HG02884 (cell line): Measurements from ENCODE around the gene DRC3.
"Not testable (repeated sequence)": the region's sequence is repeated elsewhere in the genome, so short reads cannot be mapped to it uniquely, and the experiment has no call there.

Source experiments
- ATAC-seq: cut with Tn5 transposase; IDR thresholded peaks from one replicate; pipeline ENCODE4 v1.9.1; 2021; ENCODE audit warnings: mild to moderate bottlenecking, moderate library complexity; ENCODE audit not compliant: unreplicated experiment

Gene DRC3, protein sequence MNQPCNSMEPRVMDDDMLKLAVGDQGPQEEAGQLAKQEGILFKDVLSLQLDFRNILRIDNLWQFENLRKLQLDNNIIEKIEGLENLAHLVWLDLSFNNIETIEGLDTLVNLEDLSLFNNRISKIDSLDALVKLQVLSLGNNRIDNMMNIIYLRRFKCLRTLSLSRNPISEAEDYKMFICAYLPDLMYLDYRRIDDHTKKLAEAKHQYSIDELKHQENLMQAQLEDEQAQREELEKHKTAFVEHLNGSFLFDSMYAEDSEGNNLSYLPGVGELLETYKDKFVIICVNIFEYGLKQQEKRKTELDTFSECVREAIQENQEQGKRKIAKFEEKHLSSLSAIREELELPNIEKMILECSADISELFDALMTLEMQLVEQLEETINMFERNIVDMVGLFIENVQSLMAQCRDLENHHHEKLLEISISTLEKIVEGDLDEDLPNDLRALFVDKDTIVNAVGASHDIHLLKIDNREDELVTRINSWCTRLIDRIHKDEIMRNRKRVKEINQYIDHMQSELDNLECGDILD

GRCh38 chr17:17972126-17972951 lies at the start of gene DRC3, which contains the start of gene TOM1L2:
TSS of gene DRC3 (plus strand) at chr17:17972862. CDS start at chr17:17977599, 4,737 bp downstream.
TSS of gene TOM1L2 (minus strand) at chr17:17972400. CDS start at chr17:17972313, 87 bp downstream.
- peak; percentile 86 for ATAC-seq

- no peak for ATAC-seq
Observed at GRCh38 chr17:17924131-17924856, 48.4 kb upstream of the DRC3 start.

- ATAC-seq = no peak
Observed at GRCh38 chr17:17924857-17925250, 47.8 kb upstream of the DRC3 start.

- ATAC-seq = no peak
Observed at GRCh38 chr17:17926036-17926435, 46.6 kb upstream of the DRC3 start.

DNA sequence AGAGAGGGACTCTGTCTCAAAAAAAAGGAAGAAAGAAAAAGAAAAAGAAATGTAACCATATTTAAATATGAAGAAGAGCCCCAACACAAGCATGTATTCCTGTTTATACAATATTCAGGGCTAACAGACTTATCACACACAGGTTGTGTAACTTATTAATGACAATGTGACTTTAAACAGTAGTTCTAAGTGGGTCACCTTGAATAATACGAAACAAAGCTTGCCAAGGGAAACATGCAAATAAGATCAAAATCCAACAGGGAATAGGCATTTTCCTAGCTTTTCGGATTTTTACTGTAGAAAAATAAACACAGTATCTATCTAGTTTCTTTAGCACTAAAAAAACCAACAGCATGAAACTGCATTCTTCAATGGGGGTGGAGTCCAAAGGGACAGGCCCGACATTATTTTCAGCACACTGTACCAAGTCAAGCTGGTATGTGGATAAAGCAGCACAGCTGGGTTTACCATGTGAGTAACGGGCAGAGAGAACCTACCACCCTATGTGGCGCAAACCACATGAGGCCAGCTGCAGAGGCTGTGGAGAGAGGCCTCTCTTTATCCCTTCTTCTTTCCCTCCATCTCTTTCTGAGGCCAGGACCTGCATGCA lies 45.7 kb upstream of the DRC3 start:
- no peak for ATAC-seq

DNA sequence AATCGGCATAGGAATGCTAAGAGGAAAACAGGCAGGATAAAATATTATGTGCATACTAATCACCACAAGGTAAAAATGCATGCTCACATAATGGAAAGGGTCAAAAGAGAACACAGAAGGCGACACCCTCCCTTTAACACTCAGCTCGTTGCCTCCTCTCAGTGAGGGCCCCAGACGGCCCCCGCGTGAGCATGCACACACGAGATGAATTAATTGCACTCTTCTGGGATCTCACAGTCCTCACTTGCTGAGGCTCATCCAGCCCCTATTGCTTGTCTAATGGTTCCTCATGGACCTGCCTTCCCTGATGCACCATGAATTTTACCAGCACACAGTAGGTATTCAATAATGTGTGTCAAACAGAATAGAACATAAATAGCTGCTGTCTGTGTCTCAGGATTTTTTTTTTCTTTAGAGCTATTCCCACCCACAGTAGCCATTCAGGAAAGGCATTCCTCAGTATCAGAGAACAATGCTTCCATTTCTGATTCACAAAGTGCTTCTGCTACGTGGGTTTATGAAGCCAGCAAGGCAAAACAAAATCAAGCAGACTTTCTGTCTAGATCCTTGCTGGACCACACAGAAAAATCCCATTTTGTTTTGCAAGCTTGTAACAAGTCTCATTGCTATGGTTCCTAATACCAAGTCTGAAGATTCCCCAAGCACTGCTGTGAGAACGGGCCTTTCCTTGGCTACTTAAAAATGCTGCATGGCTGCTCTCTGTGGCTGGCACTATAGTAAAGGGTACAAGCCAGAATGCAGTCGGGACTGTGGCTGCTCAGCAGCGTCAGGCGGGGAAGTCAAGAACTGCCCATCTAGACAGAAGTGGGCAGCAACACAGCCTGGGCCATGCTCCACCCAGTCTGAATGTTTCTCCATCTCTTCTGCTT lies 44.0 kb upstream of the DRC3 start:
- no peak for ATAC-seq

- no peak for ATAC-seq
Observed at GRCh38 chr17:17929655-17930380, 42.8 kb upstream of the DRC3 start.

DNA sequence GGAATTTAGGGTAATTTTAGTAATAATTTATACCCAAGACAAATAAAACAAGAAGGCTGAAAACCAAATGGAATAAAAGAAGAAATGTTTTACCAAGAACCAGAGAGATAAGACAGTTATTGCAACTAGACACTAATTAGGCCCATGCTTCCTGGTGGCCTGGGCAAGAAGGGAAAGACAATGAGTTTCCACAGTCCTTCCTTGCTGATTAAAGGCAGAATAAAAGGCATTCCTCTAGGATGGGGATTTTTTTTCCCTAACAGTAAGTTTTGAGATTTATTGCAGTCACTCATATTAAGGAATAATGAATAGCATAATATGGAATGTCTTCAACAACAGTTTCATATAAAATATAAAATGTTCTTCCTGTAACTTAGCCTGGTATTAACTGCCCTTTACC lies 42.0 kb upstream of the DRC3 start:
- ATAC-seq = no peak

GRCh38 chr17:17931159-17931558 lies 41.5 kb upstream of the DRC3 start:
- no peak for ATAC-seq

GRCh38 chr17:17933775-17934174 lies 38.9 kb upstream of the DRC3 start:
- ATAC-seq = no peak

- ATAC-seq = no peak
Observed at GRCh38 chr17:17934214-17934613, 38.4 kb upstream of the DRC3 start.

GRCh38 chr17:17934806-17935205 lies 37.9 kb upstream of the DRC3 start:
- no peak for ATAC-seq

GRCh38 chr17:17935321-17936271 lies 37.1 kb upstream of the DRC3 start:
- ATAC-seq = no peak

DNA sequence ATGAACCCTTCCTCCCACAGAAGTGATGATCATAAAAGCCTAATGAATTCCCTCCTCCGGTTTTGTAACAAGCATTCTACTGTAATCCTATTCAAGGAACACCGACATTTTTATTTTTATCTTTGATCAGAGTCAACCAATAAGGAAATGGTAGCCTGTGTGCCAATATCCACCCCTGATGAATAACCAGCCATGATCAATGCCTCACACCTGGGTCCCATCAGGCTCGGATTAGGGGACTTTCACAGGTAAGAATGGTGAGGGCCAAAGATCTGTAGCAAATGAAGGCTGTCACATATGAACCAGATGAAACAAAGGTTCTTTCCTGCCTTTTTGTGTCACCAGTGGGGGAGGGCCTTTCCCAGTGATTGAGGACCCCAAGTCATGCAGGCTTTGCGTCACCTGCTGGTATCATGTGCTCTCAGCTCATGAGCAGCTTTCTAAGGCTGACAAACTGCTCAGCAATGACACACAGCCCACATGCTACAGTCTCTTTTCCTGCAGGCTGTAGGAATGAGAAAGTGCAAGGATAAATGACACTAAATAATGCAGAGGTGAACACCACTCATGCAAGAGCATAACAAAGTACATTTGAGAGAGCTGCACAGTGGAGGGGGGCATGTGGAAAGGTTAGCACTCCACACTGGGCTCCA lies 35.3 kb upstream of the DRC3 start:
- ATAC-seq = no peak

DNA sequence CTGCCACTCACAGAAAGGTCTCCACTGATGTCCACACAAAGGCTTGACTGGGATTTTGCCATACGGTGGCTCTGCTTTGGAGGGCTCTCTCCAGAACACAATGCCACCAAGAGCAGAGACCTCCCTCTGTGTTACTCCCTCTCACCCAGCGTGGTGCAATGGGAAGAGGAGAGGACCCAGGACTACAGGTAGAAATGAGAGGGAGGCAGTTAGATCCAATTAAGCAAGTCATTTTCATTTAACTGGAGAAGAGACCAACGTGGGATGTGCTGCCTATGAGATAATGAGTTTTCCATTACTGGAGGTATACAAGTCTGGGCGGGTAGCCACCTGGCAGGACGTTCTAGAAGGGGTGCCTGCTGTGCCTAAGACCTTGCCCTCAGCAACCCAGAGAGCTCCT lies 34.7 kb upstream of the DRC3 start:
- no peak for ATAC-seq

DNA sequence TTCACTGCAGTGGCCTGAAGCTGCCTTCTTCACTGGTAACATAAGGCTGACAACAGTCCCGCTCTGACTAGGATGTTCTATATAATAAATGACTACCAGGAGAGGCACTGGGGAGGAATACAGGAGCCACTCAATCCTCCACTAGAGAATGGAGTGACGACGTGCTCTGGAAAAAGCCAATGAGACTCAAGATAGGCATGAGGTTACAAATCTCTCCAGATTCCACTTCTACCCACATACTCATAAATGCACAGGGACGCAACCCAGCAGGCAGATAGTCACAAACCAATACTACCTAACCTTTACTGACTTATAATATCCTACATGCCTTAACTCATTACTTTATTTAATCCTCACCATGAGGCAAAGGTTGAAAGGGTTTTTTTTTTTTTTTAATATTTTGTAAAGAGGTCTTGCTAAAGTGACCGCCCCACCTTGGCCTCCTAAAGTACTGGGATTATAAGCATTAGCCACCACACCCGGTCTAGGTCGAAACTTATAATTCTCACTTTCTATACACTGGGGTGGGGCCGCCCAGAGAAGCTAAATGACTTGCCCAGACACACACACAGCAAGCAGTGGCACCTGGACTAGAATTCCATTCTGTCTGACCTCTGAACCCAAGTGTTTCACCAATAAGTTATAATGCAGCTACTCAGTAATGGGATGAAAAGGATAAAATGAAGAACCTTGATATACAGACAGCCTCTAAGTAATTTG lies 34.1 kb upstream of the DRC3 start:
- no peak for ATAC-seq

DNA sequence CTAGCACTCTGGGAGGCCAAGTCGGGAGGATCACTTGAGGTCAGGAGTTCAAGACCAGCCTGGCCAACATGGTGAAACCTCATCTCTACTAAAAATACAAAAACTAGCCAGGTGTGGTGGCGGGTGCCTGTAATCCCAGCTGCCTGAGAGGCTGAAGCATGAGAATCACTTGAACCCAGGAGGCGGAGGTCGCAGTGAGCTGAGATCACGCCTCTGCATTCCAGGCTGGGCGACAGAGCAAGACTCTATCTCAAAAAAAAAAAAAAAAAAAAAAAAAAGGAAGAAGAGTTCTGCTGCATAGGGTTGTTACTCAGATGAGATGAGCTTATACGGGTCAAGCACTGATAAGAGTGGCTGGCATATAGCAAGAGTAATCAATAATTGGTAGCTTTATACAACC lies 32.7 kb upstream of the DRC3 start:
- ATAC-seq = not testable (repeated sequence)
